Erythroblast (primary cell): ENCODE results near the gene SSUH2.

Source experiments
- GATA1 ChIP-seq: IDR thresholded peaks from 2 replicates; pipeline ENCODE4 v1.6.1; 2011; ENCODE audit warnings: low read depth, mild to moderate bottlenecking, control low read depth, low read length, moderate library complexity
- POLR2A ChIP-seq: IDR thresholded peaks from 2 replicates; pipeline ENCODE4 v1.6.1; 2011; ENCODE audit warnings: mild to moderate bottlenecking, low read length

DNA sequence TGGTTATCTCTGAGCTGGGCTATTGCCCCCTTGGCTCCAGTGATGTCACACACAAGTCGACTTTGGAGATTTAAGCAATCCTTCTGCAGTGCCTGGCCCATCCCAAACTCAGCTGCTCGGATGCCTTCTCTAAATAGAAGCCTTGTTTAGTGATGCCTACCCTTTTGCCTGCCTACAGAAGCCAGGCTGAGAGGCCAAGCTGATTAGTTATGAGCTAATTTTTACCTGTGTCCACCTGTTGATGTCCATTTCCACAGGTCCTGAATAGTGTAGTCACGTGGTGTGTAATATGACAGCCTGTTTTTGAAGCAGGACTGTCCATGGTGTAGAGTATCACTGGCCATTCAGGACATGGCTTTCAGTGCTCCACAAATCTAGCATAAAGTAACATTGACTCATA is 45.5 kb downstream of the SSUH2 start:
- no peak for TF ChIP-seq GATA1
- no peak for TF ChIP-seq POLR2A
